HG03520 (cell line): Measurements from ENCODE around the gene PNLIP.

ENCODE experiments used
- ATAC-seq: cut with Tn5 transposase; IDR thresholded peaks from one replicate; pipeline ENCODE4 v1.9.1; 2021; ENCODE audit warnings: mild to moderate bottlenecking, moderate library complexity; ENCODE audit not compliant: unreplicated experiment

Gene PNLIP

DNA sequence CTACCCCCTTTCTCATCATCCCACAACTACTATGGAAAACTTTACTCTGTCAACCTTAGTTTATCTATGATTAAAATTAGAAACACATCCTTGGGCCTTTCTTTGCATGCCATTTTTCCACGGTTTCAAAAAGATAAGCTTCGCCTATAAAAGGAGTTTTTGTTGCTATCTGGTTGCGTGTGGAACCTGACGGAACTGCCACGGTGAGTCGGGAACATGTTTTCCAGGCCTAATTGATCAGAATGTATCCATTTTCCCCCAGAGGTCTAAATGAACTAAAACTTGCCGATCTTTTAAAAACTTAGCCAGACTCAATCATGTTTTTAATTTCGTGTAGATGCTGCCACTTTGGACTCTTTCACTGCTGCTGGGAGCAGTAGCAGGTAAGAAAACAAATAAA, at the start of gene PNLIP:
TSS of gene PNLIP (plus strand) at position 176 of the 400 bp plus-strand sequence. CDS start at position 338, 162 bp downstream.
- ATAC-seq = no peak

DNA sequence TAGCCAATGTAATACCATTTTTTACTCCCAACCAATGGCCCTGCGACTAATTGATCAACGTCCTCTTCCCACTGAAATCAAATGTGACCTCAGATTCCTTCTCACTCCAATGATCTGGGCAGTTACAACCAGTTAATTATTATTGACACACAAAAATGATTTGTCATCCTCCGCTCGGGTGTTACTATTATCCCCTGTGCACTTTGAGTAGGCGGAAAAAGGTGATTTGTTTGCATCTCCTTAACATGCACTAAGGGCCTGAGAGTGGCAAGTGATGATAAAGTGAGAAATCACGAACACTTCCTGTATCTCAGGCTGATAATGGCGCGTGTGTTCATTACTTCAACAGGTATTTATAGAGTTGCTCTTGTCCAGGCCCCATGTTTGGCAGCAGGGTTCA, 40.9 kb upstream of the PNLIP start:
- no peak for ATAC-seq

DNA sequence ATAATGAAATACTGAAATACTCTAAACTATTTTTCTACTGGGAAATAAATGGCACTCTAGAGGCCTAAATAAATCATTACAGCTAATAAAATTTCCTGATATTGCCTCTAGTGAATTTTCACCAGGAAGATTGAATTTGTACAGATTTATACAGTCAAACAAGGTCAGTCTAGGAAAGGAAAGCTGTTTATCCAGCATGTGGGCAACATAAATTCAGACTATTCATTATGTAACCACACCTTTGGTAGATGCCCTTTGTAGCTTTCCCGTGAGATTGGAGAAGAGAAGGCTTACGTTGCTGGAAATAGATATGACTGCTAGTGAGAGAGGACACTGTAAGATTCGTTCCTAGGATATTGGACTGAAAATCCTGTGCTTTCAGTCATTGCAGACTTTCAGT, 35.2 kb upstream of the PNLIP start:
- no peak for ATAC-seq

DNA sequence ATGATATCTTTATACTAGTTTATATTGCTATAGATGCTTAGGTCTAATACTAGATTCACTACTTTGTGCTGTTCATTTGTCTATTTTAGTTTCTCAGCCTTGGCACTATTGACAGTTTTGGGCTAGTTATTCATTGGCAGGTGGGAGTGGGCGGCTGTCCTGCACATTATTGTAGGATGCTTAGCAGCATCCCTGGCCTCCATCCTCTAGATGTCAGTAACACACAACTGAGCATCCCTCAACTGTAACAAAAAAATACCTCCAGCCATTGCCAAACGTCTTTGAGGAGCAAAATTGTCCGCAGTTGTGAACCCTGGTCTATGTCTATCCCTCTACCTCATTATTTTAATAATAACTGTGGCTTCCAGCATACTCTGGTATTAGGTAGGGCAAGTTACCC, 34.4 kb upstream of the PNLIP start:
- ATAC-seq = no peak

DNA sequence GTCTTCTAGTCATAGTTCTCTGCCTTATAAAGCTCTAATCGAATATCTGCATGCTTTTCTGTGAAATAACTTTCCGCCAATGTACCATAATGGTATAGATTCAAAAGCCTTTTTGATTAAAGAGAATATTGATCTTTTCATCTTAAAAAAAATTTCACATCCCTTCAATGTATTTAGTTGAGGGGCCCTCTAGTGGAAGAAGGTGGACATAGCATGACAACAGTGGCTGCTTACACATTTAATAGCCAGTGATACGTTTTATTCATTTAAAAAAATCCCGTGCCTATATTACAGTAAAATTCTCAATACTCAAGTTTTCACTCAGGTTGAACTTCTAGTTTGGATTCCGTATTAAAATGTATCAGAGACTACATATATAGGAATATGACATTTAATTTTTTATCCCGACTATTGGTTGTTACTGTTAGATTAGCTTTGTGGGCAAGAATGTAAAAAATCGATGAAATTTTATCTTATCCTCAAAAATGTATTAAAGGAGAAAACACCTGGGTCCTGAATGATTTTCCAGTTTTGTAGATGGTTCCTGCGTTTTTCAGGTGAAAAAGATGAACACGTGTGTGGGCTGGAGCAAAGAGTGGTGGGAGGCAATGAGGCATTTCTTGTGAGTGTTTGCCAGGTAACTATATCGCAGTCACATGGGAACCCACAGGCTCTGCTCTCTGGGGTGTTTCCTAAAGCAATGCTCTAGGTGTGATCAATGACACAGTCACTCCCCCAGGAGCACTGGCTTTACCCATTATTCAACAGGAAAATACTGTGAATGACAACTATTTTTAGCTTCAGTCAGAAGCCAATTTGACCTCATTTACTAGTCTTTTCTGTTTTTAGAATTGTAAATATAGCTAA, 24.1 kb upstream of the PNLIP start:
- peak; percentile 60 for ATAC-seq

DNA sequence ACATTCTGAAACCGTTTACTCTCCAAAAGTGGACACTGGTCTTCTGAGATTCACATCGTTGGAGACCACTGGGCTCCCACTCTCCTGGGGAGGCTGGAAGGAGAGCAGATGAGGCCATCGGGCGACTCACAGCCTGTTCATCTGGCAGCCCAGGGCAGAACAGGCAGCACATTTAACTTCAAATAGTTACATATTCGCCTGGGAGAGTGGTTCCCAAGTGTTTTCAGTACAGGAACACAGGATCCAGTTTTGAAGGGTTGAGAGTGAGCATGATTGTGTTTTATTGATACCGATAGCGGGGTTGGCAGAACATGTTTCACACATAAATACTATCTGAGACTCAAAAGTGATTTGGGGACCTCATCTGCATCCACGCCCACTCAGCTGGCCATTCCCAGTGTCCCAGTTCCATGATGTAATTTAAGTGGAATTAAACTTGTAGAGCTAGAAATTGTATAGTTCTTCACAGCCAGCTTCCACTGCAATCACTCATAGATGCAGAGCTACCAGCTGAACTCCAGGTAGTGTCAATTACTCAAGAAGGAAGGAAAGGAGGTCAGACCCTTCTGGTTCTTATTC, 22.8 kb upstream of the PNLIP start:
- no peak for ATAC-seq

DNA sequence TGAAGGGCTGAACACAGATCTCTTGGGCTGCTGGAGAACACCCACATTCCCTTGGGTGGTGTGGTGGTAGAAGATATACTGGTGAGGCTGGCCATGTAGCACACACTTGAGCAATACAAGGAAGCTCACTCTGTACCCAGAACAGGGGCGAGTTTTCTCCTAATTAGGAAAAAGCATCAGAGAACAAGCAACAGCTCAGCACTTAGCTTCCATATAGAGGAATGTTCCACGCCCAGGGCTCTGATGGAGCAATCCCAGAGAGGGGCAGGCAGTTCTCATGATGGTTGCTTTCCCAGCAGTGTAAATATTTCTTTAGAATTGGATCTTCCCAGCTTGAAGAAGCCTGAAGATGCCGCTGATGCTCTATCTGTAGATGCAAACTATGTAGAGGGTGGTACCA, 21.0 kb upstream of the PNLIP start:
- no peak for ATAC-seq

DNA sequence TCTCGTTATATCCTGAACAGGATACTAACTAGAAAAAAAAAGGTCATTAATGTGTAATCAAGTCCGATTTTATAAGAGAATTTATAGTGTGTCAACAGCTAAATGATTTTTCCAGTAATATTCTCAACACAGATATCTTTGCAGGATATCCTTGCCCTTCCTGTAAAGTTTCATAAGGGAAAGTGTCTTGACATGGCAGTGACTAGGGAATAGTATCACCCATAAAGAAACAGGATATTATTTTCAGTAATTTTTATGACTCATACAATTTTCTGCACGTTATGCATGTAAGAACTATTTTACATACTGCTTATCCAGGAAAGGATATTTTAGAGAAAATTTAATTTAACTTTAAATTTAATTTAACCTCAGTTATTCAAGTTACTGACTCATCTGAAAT, 19.5 kb upstream of the PNLIP start:
- no peak for ATAC-seq

DNA sequence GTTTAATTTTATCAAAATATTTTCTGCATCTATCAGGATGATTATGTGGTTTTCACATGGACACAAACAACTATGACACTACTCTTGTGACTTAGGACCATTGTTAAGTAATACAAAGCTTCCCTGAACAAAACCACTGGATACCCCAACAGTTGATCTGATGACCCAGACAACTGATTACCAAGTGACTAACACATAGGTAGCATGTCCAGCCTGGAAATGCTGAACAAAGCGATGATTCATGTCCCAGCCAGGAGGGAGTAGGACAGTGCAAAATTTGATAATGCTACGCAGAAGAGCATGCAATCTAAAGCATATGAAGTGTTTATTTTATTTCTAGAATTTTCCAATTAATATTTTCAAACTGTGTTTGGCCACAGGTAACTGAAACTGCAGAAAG, 8.9 kb upstream of the PNLIP start:
- ATAC-seq = no peak

DNA sequence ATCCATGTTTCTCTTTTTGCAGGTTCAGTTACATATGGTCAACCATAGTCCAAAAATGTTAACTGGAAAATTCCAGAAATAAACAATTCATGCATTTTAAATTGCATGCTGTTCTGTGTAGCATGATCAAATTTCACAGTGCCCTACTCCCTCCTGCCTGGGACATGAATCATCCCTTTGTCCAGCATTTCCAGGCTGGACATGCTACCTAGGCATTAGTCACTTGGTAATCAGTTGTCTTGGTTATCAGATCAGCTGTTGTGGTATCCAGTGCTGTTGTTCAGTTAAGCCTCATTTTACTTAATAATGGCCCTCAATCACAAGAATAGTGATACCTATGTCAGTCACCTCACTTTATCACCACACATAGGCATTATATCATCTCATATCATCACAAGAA, 7.3 kb upstream of the PNLIP start:
- no peak for ATAC-seq

DNA sequence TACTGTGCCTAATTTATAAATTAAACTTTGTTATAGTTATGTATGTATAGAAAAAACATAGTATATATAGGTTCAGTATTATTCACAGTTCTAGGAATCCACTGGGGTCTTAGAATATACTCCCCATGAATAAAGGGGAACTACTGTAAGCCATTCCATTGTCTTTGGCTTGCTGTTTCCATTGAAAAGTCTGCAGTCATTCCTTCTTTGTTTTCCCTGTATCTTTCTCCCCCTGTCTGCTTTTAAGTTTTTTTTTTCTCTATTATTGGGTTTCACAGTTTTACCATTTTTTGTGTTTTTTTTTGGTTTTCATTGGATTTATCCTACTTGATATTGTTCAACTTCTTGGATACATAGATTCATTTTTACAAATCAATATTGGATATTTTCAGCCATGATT, 6.7 kb upstream of the PNLIP start:
- no peak for ATAC-seq

DNA sequence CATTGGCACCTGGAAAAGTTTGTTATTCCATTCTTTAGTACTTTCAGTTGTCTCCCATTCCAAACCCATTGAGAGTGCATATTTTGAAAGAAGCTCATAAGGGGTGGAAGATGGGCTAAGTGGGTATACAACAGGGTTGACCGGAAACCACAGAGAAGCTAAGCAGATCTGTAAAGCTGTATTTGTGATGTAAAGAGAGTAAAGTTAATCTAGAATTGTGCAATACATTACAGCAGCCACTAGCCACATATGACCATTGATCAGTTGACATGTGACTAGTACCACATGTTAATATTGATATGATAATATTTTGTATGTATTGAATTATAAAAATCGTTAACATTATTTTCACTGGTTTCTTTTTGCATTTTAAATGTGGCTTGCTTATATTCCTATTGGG, 4.9 kb upstream of the PNLIP start:
- ATAC-seq = no peak

DNA sequence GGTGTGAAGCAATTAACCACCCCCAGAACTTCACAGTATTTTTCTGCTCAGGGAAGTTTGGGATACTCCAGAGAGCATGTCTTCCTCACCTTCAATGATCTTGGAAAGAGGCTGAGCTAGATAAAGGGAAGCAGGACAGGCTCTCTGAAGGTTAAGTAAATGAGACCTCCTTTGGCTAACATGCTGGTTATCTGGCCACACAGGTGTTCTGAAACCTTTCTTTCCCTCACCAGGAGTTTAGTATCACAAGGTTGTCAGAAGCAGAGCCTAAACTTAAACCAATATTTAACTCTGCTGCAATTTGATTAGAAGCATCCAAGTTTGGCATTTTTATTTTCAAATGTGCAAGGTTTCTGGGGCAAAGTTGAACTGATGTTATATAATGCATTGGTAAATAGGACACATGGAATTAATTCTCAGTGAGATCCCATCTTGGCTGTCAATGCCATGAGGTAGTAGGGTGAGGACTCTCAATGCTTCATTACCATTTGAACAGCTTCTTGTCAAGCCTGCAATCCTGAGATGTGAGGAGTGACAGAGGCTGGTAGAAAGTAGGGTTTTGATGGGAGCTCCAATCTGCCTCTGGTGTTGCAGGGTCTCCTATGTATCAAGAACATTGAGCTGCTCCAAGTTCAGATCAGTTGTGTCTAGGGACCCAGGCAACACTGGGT, 3.6 kb upstream of the PNLIP start:
- no peak for ATAC-seq

DNA sequence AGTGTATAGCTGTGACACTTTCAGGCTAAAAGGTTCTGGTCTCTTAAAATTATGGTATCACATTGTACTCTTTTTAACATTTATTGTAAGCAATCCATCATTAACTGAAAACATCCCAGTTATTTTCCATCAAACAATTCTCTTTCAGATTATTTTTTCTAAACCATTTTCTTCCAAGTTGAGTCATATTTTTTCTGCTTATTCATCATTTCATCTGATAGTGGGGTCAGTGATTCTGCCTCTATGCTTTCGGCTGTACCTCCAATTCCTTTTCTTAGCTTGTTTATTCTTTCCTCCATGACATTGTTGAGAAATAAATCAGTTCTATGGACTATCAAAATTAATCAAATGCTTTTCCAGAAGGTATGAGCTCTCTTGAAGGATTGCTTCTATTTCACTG, 609 bp upstream of the PNLIP start:
- no peak for ATAC-seq

DNA sequence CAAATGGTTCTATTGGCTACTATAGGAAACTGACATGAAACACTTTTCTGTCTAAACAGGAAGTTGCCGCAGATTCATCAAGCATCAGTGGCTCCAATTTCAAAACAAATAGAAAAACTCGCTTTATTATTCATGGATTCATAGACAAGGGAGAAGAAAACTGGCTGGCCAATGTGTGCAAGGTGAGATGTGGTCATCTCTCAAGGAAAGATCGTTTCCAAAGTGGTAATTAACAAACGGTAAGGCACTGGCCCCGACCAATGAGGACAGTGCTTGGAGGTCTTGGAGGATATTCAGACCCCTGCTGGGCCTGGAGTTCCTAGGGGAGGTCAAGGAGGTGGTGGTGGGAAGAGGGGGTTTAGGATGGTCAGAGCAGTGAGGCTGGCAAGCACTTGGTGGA, 2.6 kb downstream of the PNLIP start:
- no peak for ATAC-seq

DNA sequence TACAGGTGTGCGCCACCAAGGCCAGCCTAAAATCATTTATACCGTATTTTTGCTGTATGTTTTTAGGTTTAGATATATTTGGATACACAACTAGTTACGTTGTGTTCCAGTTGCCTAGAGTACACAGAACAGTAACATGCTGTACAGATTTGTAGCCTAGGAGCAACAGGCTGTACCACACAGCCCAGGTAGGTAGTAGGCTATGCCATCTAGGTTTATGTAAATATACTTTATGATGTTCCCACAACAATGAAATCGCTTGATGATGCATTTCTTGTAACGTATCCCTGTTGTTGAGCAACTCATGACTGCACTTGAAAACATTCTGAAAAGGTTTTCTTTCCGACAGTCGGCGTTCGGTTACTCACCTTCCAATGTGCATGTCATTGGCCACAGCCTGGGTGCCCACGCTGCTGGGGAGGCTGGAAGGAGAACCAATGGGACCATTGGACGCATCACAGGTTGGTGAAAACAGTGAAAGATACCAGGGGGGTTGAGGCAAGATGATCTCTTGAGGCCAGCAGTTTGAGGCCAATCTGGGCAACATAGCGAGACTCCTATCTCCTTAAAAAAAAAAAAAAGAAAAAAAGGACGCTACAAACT, 7.7 kb downstream of the PNLIP start:
- no peak for ATAC-seq

DNA sequence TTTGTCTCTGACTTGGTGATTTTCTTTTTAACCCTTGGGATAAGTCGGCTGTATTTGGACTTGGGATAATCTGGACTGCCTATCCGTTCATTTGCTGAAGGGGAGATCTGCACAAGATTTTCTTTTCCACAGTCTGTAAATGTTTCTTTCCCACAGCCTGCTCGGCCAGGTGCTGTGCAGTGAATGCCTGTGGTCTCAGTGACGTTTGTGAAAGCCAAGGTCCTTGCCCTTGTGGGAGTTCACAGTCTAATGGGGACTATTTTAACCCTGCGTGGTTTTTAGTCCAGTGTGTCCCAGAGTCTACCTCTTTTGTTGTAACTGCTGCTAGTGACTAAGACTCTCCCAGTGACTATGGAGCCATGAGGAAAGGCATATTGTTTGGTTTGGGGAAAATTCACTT, 8.9 kb downstream of the PNLIP start:
- no peak for ATAC-seq

DNA sequence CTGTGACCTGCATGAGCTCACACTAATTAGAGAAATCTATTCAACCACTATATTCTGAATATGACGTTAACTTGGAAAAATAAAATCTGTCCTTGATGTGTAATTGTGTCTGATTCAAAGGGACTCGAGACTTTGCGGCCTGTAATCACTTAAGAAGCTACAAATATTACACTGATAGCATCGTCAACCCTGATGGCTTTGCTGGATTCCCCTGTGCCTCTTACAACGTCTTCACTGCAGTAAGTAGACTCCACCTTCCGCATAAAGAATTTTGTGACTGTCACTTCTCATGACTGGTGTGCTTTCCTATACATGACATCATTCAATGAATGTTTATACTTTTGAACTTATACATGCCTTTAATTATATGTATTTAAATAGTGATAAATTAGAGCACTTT, 10.1 kb downstream of the PNLIP start:
- ATAC-seq = no peak

DNA sequence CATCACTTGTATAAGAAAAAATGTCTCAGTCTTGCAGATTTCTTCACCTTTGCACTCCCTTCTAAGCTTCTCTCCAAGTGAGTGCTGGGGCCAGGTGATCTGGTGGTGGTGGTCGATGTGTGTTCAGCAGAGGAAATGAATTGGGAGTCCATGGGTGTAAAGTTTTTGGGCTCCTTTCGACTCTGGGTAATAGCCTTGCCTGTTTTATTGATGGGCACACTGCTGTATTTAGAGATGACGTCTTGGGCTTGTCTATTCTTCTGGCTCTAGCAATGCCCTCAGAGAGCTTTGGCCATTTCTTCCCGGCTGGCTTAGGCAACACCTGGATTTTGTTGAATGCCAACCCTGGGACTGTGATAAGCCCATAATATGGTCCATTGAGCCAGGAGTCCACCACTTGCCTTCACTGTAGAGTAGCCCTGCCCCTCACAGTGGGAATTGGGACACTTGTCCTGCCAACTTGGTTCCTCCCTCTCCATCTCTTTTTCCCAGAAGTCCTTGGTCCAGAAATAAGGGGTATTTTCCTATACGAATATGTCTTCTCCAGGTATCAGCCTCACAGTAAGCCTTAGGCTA, 11.7 kb downstream of the PNLIP start:
- ATAC-seq = no peak

DNA sequence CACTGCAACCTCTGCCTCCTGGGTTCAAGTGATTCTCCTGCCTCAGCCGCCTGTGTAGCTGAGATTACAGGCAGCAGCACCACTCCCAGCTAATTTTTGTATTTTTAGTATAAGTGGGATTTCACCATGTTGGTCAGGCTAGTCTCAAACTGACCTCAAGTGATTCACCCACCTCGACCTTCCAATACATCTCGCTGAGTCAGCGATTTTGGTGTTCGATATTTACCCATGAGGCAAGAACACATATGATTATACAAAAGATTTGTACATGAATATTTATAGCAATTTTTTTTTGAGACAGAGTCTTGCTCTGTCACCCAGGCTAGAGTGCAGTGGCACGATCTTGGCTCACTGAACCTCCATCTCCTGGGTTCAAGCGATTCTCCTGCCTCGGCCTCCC, 19.8 kb downstream of the PNLIP start:
- ATAC-seq = no peak

DNA sequence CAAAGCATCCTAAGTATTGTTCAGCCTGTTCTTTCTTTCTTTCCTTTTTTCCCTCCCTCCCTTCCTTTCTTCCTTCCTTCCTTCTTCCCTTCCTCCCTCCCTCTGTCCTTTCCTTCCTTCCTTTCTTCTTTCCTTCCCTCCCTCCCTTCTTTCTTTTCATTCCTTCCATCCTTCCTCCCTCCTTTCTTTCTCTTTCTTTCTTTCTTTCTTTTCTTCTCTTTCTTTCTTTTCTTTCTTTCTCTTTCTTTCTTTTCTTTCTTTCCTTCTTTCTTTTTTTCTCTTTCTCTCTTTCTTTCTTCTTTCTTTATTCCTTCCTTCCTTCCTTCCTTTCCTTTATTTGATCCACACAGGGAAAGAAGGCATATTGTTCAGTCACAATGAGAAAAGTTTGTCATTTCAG, 21.2 kb downstream of the PNLIP start:
- ATAC-seq = no peak
